WTC11 (cell line): Measurements from ENCODE around the gene INPP4A. TPM values are rescaled to one million over a fixed set of nuclear protein-coding genes. Genes with fewer than 3 reads are reported as not detected.

ENCODE experiments used
- ATAC-seq: fragments of 200-7000 bp; cut with Tn5 transposase; 2 replicates; pipeline ENCODE4 v1.10.0; 2021; ENCODE audit warnings: mild to moderate bottlenecking, moderate library complexity
- CTCF ChIA-PET: fragments of 300-600 bp; sonication (Branson Sonifier 250); formaldehyde crosslinking; loops from one replicate; lab custom pipeline; 2021; ENCODE audit warnings: antibody characterized with exemption; lab: Charles Lee
- POLR2A ChIA-PET: fragments of 350-600 bp; sonication (Branson Sonifier 250); formaldehyde crosslinking; loops from one replicate; lab custom pipeline; 2021; ENCODE audit warnings: antibody characterized with exemption; lab: Charles Lee
- DNase-seq: peaks from one replicate; pipeline ENCODE4 v3.0.0; 2021; ENCODE audit warnings: low spot score
- H3K27ac Mint-ChIP-seq: 2 replicates; pipeline ENCODE4 v1.8.0; 2021; ENCODE audit warnings: mixed read lengths
- H3K27me3 Mint-ChIP-seq: 2 replicates; pipeline ENCODE4 v1.8.0; 2021; ENCODE audit warnings: low read depth, mild to moderate bottlenecking, moderate library complexity, mixed read lengths
- H3K36me3 Mint-ChIP-seq: 2 replicates; pipeline ENCODE4 v1.8.0; 2021; ENCODE audit warnings: mixed read lengths
- H3K4me1 Mint-ChIP-seq: 2 replicates; pipeline ENCODE4 v1.8.0; 2022; ENCODE audit warnings: mixed read lengths
- H3K4me3 Mint-ChIP-seq: 2 replicates; pipeline ENCODE4 v1.8.0; 2021; ENCODE audit warnings: mild to moderate bottlenecking, moderate library complexity, mixed read lengths
- H3K9me3 Mint-ChIP-seq: 2 replicates; pipeline ENCODE4 v1.8.0; 2021; ENCODE audit warnings: mixed read lengths
- CBFB ChIP-seq: sonication (generic); formaldehyde crosslinking; IDR thresholded peaks from 2 replicates; pipeline ENCODE4 v1.8.1; 2022; ENCODE audit warnings: mild to moderate bottlenecking, low read depth, missing genetic modification reagents
- E2F5 ChIP-seq: sonication (generic); formaldehyde crosslinking; IDR thresholded peaks from 2 replicates; pipeline ENCODE4 v1.8.1; 2022; ENCODE audit warnings: mild to moderate bottlenecking, moderate library complexity, missing genetic modification reagents
- EMX1 ChIP-seq: fragments of 250-450 bp; sonication (Bioruptor Pico); IDR thresholded peaks from 2 replicates; pipeline ENCODE4 v1.8.0; 2021; ENCODE audit warnings: mild to moderate bottlenecking
- FOXK1 ChIP-seq: sonication (generic); formaldehyde crosslinking; IDR thresholded peaks from 2 replicates; pipeline ENCODE4 v1.8.0; 2022; ENCODE audit warnings: mild to moderate bottlenecking, moderate library complexity, missing genetic modification reagents
- GRHL2 ChIP-seq: fragments of 250-450 bp; sonication (Bioruptor Pico); IDR thresholded peaks from 2 replicates; pipeline ENCODE4 v1.8.0; 2022; ENCODE audit warnings: mild to moderate bottlenecking, moderate library complexity; ENCODE audit not compliant: insufficient replicate concordance, severe bottlenecking
- GTF2I ChIP-seq: fragments of 250-450 bp; sonication (Bioruptor Pico); conservative IDR thresholded peaks from 2 replicates; pipeline ENCODE4 v1.4.0; 2021; ENCODE audit warnings: mild to moderate bottlenecking
- IRF2 ChIP-seq: sonication (generic); formaldehyde crosslinking; IDR thresholded peaks from 2 replicates; pipeline ENCODE4 v1.8.0; 2022; ENCODE audit warnings: low read depth, missing genetic modification reagents, borderline replicate concordance
- NFATC4 ChIP-seq: fragments of 250-450 bp; sonication (Bioruptor Pico); IDR thresholded peaks from 2 replicates; pipeline ENCODE4 v1.9.0; 2021; ENCODE audit warnings: mild to moderate bottlenecking
- OVOL2 ChIP-seq: fragments of 250-450 bp; sonication (Bioruptor Pico); IDR thresholded peaks from 2 replicates; pipeline ENCODE4 v1.9.0; 2021; ENCODE audit warnings: mild to moderate bottlenecking, borderline replicate concordance
- PRRX2 ChIP-seq: fragments of 250-450 bp; sonication (Bioruptor Pico); IDR thresholded peaks from 2 replicates; pipeline ENCODE4 v1.8.0; 2021; ENCODE audit warnings: mild to moderate bottlenecking
- RELA ChIP-seq: sonication (generic); formaldehyde crosslinking; IDR thresholded peaks from 2 replicates; pipeline ENCODE4 v1.8.1; 2022; ENCODE audit warnings: missing genetic modification reagents, mild to moderate bottlenecking, borderline replicate concordance
- TEAD1 ChIP-seq: sonication (generic); formaldehyde crosslinking; IDR thresholded peaks from 2 replicates; pipeline ENCODE4 v1.8.0; 2022; ENCODE audit warnings: mild to moderate bottlenecking, missing genetic modification reagents
- TP53 ChIP-seq: sonication (generic); formaldehyde crosslinking; IDR thresholded peaks from 2 replicates; pipeline ENCODE4 v1.8.1; 2023; ENCODE audit warnings: mild to moderate bottlenecking, missing genetic modification reagents
- USF1 ChIP-seq: sonication (generic); formaldehyde crosslinking; IDR thresholded peaks from 2 replicates; pipeline ENCODE4 v1.8.0; 2022; ENCODE audit warnings: mild to moderate bottlenecking, missing genetic modification reagents
- ZBTB21 ChIP-seq: sonication (generic); formaldehyde crosslinking; IDR thresholded peaks from 2 replicates; pipeline ENCODE4 v1.8.1; 2023; ENCODE audit warnings: mild to moderate bottlenecking, missing genetic modification reagents, borderline replicate concordance
- ZNF121 ChIP-seq: sonication (generic); formaldehyde crosslinking; IDR thresholded peaks from 2 replicates; pipeline ENCODE4 v1.8.0; 2023; ENCODE audit warnings: missing genetic modification reagents
- ZNF263 ChIP-seq: sonication (generic); formaldehyde crosslinking; IDR thresholded peaks from 2 replicates; pipeline ENCODE4 v1.8.1; 2022; ENCODE audit warnings: low read depth, mild to moderate bottlenecking, moderate library complexity, missing genetic modification reagents
- ZNF396 ChIP-seq: fragments of 250-450 bp; sonication (Bioruptor Pico); IDR thresholded peaks from 2 replicates; pipeline ENCODE4 v1.8.0; 2021; ENCODE audit warnings: mild to moderate bottlenecking, moderate library complexity, borderline replicate concordance
- ZNF425 ChIP-seq: fragments of 250-450 bp; sonication (Bioruptor Pico); conservative IDR thresholded peaks from 2 replicates; pipeline ENCODE4 v1.9.0; 2021; ENCODE audit warnings: mild to moderate bottlenecking
- ZNF671 ChIP-seq: fragments of 250-450 bp; sonication (Bioruptor Pico); IDR thresholded peaks from 2 replicates; pipeline ENCODE4 v1.8.0; 2021; ENCODE audit warnings: mild to moderate bottlenecking
- total RNA-seq: library from RNA; stranded (reverse); gene quantifications from 3 replicates; pipeline ENCODE4 v1.2.3, GENCODE V29; 2021
- TF ChIP-seq, protein P1 (sequence below): sonication (generic); formaldehyde crosslinking; conservative IDR thresholded peaks from 2 replicates; pipeline ENCODE4 v1.8.1; 2023; ENCODE audit warnings: mild to moderate bottlenecking, low read depth, missing genetic modification reagents, moderate library complexity
- TF ChIP-seq, protein P2 (sequence below): sonication (generic); formaldehyde crosslinking; IDR thresholded peaks from 2 replicates; pipeline ENCODE4 v1.8.1; 2022; ENCODE audit warnings: missing genetic modification reagents, borderline replicate concordance

INPP4A gene
- total RNA-seq, 1 experiment from 2014 or later = 38.3 TPM

- TF ChIP-seq TP53 (CRISPR knock-in tag) (no peak), IRF2 (no peak), PRRX2 (no peak)
- CTCF ChIA-PET = no interaction called here
- ATAC-seq = no peak
These were observed 127.6 kb downstream of the INPP4A start for GRCh38 chr2:98572211-98572610.

DNA sequence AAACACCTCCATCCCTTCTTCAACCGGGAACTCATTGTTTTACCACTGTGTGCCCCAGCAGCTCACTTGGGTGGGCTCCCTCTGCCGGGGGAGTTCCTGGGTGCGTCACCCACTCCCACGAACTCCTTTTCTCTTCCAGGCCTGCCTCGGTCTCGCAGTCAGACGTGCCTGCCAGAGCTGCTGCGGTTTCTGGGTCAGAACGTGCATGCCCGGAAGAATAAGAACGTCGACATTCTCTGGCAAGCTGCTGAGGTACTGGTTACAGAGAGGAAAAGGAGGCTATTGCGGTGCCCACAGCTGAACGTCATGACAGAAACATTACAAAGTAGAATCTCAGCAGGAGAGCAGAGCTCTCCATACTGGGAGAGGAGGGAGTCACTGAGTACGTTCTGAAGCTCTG is 128.0 kb downstream of the INPP4A start:
- Mint-ChIP-seq H3K27ac (no peak overlapping the region), H3K36me3 (peaks cover 29% of the 10 kb centered on the region), H3K9me3 (no peaks in the 10 kb centered on the region), H3K4me3 (no peak overlapping the region), H3K27me3 (no peaks in the 10 kb centered on the region), H3K4me1 (no peaks in the 10 kb centered on the region)
- POLR2A ChIA-PET = interaction anchor here (0.6 kb wide), 1 partner anchor 128 kb away, joined by 5 read pairs; no protein-coding TSS in a partner anchor
- no peak for DNase-seq
- ATAC-seq = no peak
- TF ChIP-seq ZNF396 (CRISPR knock-in tag) = no peak
- TF ChIP-seq OVOL2 (CRISPR knock-in tag) = no peak
- TF ChIP-seq NFATC4 (CRISPR knock-in tag) = no peak
- no peak for TF ChIP-seq TEAD1 (CRISPR knock-in tag)
- no peak for TF ChIP-seq E2F5
- TF ChIP-seq, protein P1, sequence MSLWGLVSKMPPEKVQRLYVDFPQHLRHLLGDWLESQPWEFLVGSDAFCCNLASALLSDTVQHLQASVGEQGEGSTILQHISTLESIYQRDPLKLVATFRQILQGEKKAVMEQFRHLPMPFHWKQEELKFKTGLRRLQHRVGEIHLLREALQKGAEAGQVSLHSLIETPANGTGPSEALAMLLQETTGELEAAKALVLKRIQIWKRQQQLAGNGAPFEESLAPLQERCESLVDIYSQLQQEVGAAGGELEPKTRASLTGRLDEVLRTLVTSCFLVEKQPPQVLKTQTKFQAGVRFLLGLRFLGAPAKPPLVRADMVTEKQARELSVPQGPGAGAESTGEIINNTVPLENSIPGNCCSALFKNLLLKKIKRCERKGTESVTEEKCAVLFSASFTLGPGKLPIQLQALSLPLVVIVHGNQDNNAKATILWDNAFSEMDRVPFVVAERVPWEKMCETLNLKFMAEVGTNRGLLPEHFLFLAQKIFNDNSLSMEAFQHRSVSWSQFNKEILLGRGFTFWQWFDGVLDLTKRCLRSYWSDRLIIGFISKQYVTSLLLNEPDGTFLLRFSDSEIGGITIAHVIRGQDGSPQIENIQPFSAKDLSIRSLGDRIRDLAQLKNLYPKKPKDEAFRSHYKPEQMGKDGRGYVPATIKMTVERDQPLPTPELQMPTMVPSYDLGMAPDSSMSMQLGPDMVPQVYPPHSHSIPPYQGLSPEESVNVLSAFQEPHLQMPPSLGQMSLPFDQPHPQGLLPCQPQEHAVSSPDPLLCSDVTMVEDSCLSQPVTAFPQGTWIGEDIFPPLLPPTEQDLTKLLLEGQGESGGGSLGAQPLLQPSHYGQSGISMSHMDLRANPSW (CRISPR knock-in tag) = no peak
- no peak for TF ChIP-seq GRHL2 (CRISPR knock-in tag)
- no peak for TF ChIP-seq RELA (CRISPR knock-in tag)
- TF ChIP-seq, all 79 proteins: peak for 0
- CTCF ChIA-PET = no interaction called here

More at GRCh38 chr2:98572211-98572610, 127.6 kb downstream of the INPP4A start:
- H3K9me3 Mint-ChIP-seq = no peaks in the 10 kb centered on the region
- H3K27ac Mint-ChIP-seq = no peak overlapping the region
- no peaks in the 10 kb centered on the region for H3K27me3 Mint-ChIP-seq
- POLR2A ChIA-PET = no interaction called here
- H3K4me1 Mint-ChIP-seq = no peaks in the 10 kb centered on the region
- H3K36me3 Mint-ChIP-seq = peaks cover 25% of the 10 kb centered on the region
- H3K4me3 Mint-ChIP-seq = no peak overlapping the region
- no peak for DNase-seq

GRCh38 chr2:98573426-98573825 is 128.8 kb downstream of the INPP4A start:
- Mint-ChIP-seq H3K4me1 (no peaks in the 10 kb centered on the region), H3K27me3 (no peaks in the 10 kb centered on the region), H3K9me3 (no peaks in the 10 kb centered on the region), H3K27ac (no peak overlapping the region), H3K4me3 (no peak overlapping the region)
- no peak for ATAC-seq
- CTCF ChIA-PET = no interaction called here
- no peak for DNase-seq
- POLR2A ChIA-PET = interaction anchor here (0.6 kb wide), 1 partner anchor 128 kb away, joined by 5 read pairs; no protein-coding TSS in a partner anchor
- TF ChIP-seq ZNF671 (CRISPR knock-in tag) (no peak), ZNF425 (no peak), EMX1 (CRISPR knock-in tag) (no peak), ZNF121 (CRISPR knock-in tag) (no peak), FOXK1 (CRISPR knock-in tag) (no peak), RELA (CRISPR knock-in tag) (no peak), ZBTB21 (CRISPR knock-in tag) (no peak), GTF2I (no peak), ZNF263 (CRISPR knock-in tag) (no peak), CBFB (CRISPR knock-in tag) (no peak), USF1 (CRISPR knock-in tag) (no peak)
- TF ChIP-seq, protein P2, sequence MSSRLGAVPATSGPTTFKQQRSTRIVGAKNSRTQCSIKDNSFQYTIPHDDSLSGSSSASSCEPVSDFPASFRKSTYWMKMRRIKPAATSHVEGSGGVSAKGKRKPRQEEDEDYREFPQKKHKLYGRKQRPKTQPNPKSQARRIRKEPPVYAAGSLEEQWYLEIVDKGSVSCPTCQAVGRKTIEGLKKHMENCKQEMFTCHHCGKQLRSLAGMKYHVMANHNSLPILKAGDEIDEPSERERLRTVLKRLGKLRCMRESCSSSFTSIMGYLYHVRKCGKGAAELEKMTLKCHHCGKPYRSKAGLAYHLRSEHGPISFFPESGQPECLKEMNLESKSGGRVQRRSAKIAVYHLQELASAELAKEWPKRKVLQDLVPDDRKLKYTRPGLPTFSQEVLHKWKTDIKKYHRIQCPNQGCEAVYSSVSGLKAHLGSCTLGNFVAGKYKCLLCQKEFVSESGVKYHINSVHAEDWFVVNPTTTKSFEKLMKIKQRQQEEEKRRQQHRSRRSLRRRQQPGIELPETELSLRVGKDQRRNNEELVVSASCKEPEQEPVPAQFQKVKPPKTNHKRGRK (CRISPR knock-in tag) = no peak
- TF ChIP-seq, all 79 proteins: peak for 0
- peaks cover 28% of the 10 kb centered on the region for H3K36me3 Mint-ChIP-seq
